H1 (cell line): ENCODE data around the gene CKLF. TPM values are rescaled to one million over a fixed set of nuclear protein-coding genes. Genes with fewer than 3 reads are reported as not detected.

Experiments
- CTCF ChIA-PET: fragments of 300-600 bp; sonication (Branson Sonifier 250); formaldehyde crosslinking; loops from one replicate; lab custom pipeline; 2021; ENCODE audit not compliant: partially characterized antibody; lab: Charles Lee
- POLR2A ChIA-PET: fragments of 300-600 bp; sonication (Branson Sonifier 250); formaldehyde crosslinking; loops from one replicate; lab custom pipeline; 2021; ENCODE audit warnings: inconsistent platforms; ENCODE audit not compliant: partially characterized antibody; lab: Charles Lee
- DNase-seq, 2 experiments: peaks; one replicate each; pipeline versions ENCODE4 v3.0.0 to v3.0.0-alpha.2; 2010 to 2022; ENCODE audit warnings: low spot score in 2 of 2, low read depth in 1 of 2, mixed read lengths in 1 of 2
- FAIRE-seq: peaks from 2 replicates; lab custom pipeline; 2011; peaks lifted over from hg19 to GRCh38; lab: Jason Lieb, UNC
- H2AFZ ChIP-seq: 2 replicates; pipeline ENCODE4 v1.8.1; 2012; ENCODE audit warnings: low read length, inconsistent platforms
- H2AK5ac ChIP-seq: 2 replicates; pipeline ENCODE4 v1.6.1; 2013; ENCODE audit warnings: low read depth, low read length
- H2BK120ac ChIP-seq: replicated peaks from 2 replicates; pipeline ENCODE3; 2013; ENCODE audit warnings: low read depth, low read length, inconsistent platforms
- H2BK12ac ChIP-seq: 2 replicates; pipeline ENCODE4 v1.6.1; 2013; ENCODE audit warnings: low read depth, low read length
- H2BK15ac ChIP-seq: 2 replicates; pipeline ENCODE4 v1.6.1; 2013; ENCODE audit warnings: low read length
- H2BK20ac ChIP-seq: 2 replicates; pipeline ENCODE4 v1.6.1; 2013; ENCODE audit warnings: low read length
- H2BK5ac ChIP-seq: 2 replicates; pipeline ENCODE4 v1.6.1; 2013; ENCODE audit warnings: low read depth, low read length
- H3K14ac ChIP-seq: 2 replicates; pipeline ENCODE4 v1.6.1; 2013; ENCODE audit warnings: inconsistent platforms; ENCODE audit not compliant: insufficient read length
- H3K18ac ChIP-seq: 2 replicates; pipeline ENCODE4 v1.6.1; 2013; ENCODE audit warnings: low read length; ENCODE audit errors: extremely low read depth
- H3K23ac ChIP-seq: 2 replicates; pipeline ENCODE4 v1.6.1; 2013; ENCODE audit warnings: inconsistent platforms; ENCODE audit not compliant: insufficient read length
- H3K23me2 ChIP-seq: 2 replicates; pipeline ENCODE4 v1.6.1; 2013; ENCODE audit warnings: low read depth, low read length
- H3K27ac ChIP-seq: 2 replicates; pipeline ENCODE4 v1.6.1; 2011; ENCODE audit warnings: low read depth, low read length, inconsistent platforms
- H3K27me3 ChIP-seq, 4 experiments: replicated peaks in 1 of 4; 1 replicate in 1 of 4; 2 replicates in 3 of 4; pipeline versions ENCODE4 v1.6.1 to v1.8.1; 2011 to 2013; ENCODE audit warnings: low read length in 3 of 4, mild to moderate bottlenecking in 3 of 4, inconsistent platforms in 2 of 4, mixed read lengths in 2 of 4, moderate library complexity in 1 of 4; ENCODE audit not compliant: control insufficient read depth in 3 of 4, insufficient read depth in 3 of 4; ENCODE audit errors: extremely low read depth in 1 of 4
- H3K36me3 ChIP-seq, 4 experiments: 2 replicates each; pipeline versions ENCODE4 v1.6.1 to v1.8.1; 2011 to 2013; ENCODE audit warnings: mild to moderate bottlenecking in 4 of 4, low read length in 3 of 4, moderate library complexity in 2 of 4, control low read depth in 1 of 4, inconsistent platforms in 1 of 4; ENCODE audit not compliant: insufficient read depth in 4 of 4, control insufficient read depth in 2 of 4
- H3K4ac ChIP-seq: replicated peaks from 2 replicates; pipeline ENCODE3; 2013; ENCODE audit warnings: low read length, low read depth, mixed read lengths, inconsistent platforms; ENCODE audit not compliant: insufficient read length
- H3K4me1 ChIP-seq, 4 experiments: replicated peaks in 1 of 4; 1 replicate in 1 of 4; 2 replicates in 3 of 4; pipeline versions ENCODE4 v1.6.1 to v1.8.1; 2011 to 2013; ENCODE audit warnings: low read length in 3 of 4, inconsistent platforms in 2 of 4, mixed read lengths in 1 of 4; ENCODE audit not compliant: insufficient read depth in 4 of 4, control insufficient read depth in 3 of 4
- H3K4me2 ChIP-seq, 2 experiments: 2 replicates each; pipeline versions ENCODE4 v1.6.1 to v1.8.1; 2011 to 2013; ENCODE audit warnings: low read depth in 2 of 2, low read length in 2 of 2, control low read depth in 1 of 2, inconsistent platforms in 1 of 2, mild to moderate bottlenecking in 1 of 2; ENCODE audit not compliant: insufficient read depth in 1 of 2
- H3K4me3 ChIP-seq, 4 experiments: fragments of 200-600, 300-600 bp in 1 of 4; sonication (generic), shearing (Covaris generic), sonication (Bioruptor Twin) in 1 of 4; 2 replicates each; pipeline versions ENCODE4 v1.5.1 to v1.8.1; 2011 to 2016; ENCODE audit warnings: low read length in 4 of 4, low read depth in 3 of 4, control low read depth in 2 of 4, inconsistent platforms in 2 of 4, mild to moderate bottlenecking in 2 of 4, mixed read lengths in 1 of 4, moderate library complexity in 1 of 4; ENCODE audit not compliant: insufficient read depth in 2 of 4; ENCODE audit errors: extremely low read depth in 1 of 4
- H3K56ac ChIP-seq: replicated peaks from 2 replicates; pipeline ENCODE3; 2013; ENCODE audit warnings: low read depth, mild to moderate bottlenecking, mixed read lengths, low read length, inconsistent platforms; ENCODE audit not compliant: insufficient read length
- H3K79me1 ChIP-seq: 2 replicates; pipeline ENCODE4 v1.6.1; 2013; ENCODE audit warnings: low read depth, low read length, control low read depth
- H3K79me2 ChIP-seq, 2 experiments: 2 replicates each; pipeline versions ENCODE4 v1.6.1 to v1.8.1; 2012 to 2013; ENCODE audit warnings: low read length in 2 of 2, mild to moderate bottlenecking in 2 of 2, inconsistent platforms in 1 of 2; ENCODE audit not compliant: insufficient read depth in 2 of 2, control insufficient read depth in 1 of 2
- H3K9ac ChIP-seq, 4 experiments: replicated peaks in 1 of 4; 1 replicate in 1 of 4; 2 replicates in 3 of 4; pipeline versions ENCODE4 v1.6.1 to v1.8.1; 2011 to 2013; ENCODE audit warnings: low read depth in 3 of 4, low read length in 3 of 4, control low read depth in 2 of 4, mild to moderate bottlenecking in 2 of 4, moderate library complexity in 2 of 4, inconsistent platforms in 1 of 4; ENCODE audit errors: extremely low read depth in 1 of 4
- H3K9me3 ChIP-seq, 2 experiments: 2 replicates each; pipeline versions ENCODE4 v1.6.1 to v1.8.1; 2012 to 2013; ENCODE audit warnings: mild to moderate bottlenecking in 2 of 2, moderate library complexity in 2 of 2, control low read depth in 1 of 2, inconsistent platforms in 1 of 2, low read depth in 1 of 2, low read length in 1 of 2, mixed read lengths in 1 of 2; ENCODE audit not compliant: insufficient read depth in 2 of 2
- H4K20me1 ChIP-seq, 2 experiments: replicated peaks in 1 of 2; 2 replicates each; pipeline versions ENCODE3 to v1.8.1; 2011 to 2013; ENCODE audit warnings: inconsistent platforms in 2 of 2, low read length in 2 of 2, mild to moderate bottlenecking in 1 of 2; ENCODE audit not compliant: insufficient read depth in 2 of 2, control insufficient read depth in 1 of 2
- H4K5ac ChIP-seq: 2 replicates; pipeline ENCODE4 v1.6.1; 2013; ENCODE audit warnings: low read length, low read depth, mixed read lengths, inconsistent platforms; ENCODE audit not compliant: insufficient read length
- H4K8ac ChIP-seq: 2 replicates; pipeline ENCODE4 v1.8.0; 2013; ENCODE audit warnings: mild to moderate bottlenecking, moderate library complexity, low read length, inconsistent platforms; ENCODE audit not compliant: insufficient read depth; ENCODE audit errors: extremely low read depth
- H4K91ac ChIP-seq: replicated peaks from 2 replicates; pipeline ENCODE3; 2013; ENCODE audit warnings: low read length, mixed read lengths, inconsistent platforms; ENCODE audit not compliant: insufficient read length
- ASH2L ChIP-seq: fragments of 200-600, 300-600 bp; sonication (generic); IDR thresholded peaks from one replicate; pipeline ENCODE4 v1.7.1; 2017; ENCODE audit warnings: low read length
- CBX5 ChIP-seq: fragments of 300-800, 300-1000 bp; sonication (generic); IDR thresholded peaks from 2 replicates; pipeline ENCODE4 v1.7.1; 2016; ENCODE audit warnings: antibody characterized with exemption, low read length, low read depth
- CREB1 ChIP-seq: IDR thresholded peaks from 2 replicates; pipeline ENCODE4 v1.6.1; 2012; ENCODE audit warnings: inconsistent platforms
- EGR1 ChIP-seq: IDR thresholded peaks from 2 replicates; pipeline ENCODE4 v1.6.1; 2011; ENCODE audit warnings: low read depth, low read length, borderline replicate concordance
- RAD21 ChIP-seq, 2 experiments: IDR thresholded peaks in 1 of 2; conservative IDR thresholded peaks in 1 of 2; 2 replicates each; pipeline ENCODE4 v1.6.1; 2011; ENCODE audit warnings: low read depth in 2 of 2, low read length in 2 of 2, improper control_type of control experiment in 1 of 2, inconsistent platforms in 1 of 2, mild to moderate bottlenecking in 1 of 2, moderate library complexity in 1 of 2
- RBBP5 ChIP-seq: IDR thresholded peaks from 2 replicates; pipeline ENCODE4 v1.7.1; 2012; ENCODE audit warnings: low read depth, mild to moderate bottlenecking, inconsistent platforms, low read length, moderate library complexity, borderline replicate concordance
- SIN3A ChIP-seq, 2 experiments: IDR thresholded peaks in 1 of 2; conservative IDR thresholded peaks in 1 of 2; 2 replicates each; pipeline ENCODE4 v1.6.1; 2011 to 2012; ENCODE audit warnings: low read length in 2 of 2, improper control_type of control experiment in 1 of 2, low read depth in 1 of 2, mild to moderate bottlenecking in 1 of 2
- TAF1 ChIP-seq: IDR thresholded peaks from 2 replicates; pipeline ENCODE4 v1.6.1; 2011; ENCODE audit warnings: mild to moderate bottlenecking, low read depth, low read length
- WGBS, 2 experiments: shearing (Covaris generic) in 1 of 2; methylation state at CpG; one replicate each; pipeline versions ENCODE4 v1.1.6 to v1.1.7; 2013 to 2015; ENCODE audit warnings: low lambda C conversion rate in 2 of 2, mixed read lengths in 2 of 2, inconsistent platforms in 1 of 2, low coverage in 1 of 2, missing lambda C conversion rate in 1 of 2; ENCODE audit not compliant: insufficient replicate concordance in 2 of 2, insufficient coverage in 1 of 2, insufficient read length in 1 of 2; ENCODE audit errors: extremely low coverage in 1 of 2, missing lambda C conversion rate in 1 of 2; 5-methylcytosine and 5-hydroxymethylcytosine counted together
- polyA plus RNA-seq, 7 experiments: library from polyadenylated mRNA; depleted of rRNA in 3 of 7; stranded (reverse) in 5 of 7; unstranded in 2 of 7; fragments of >200 nt in 5 of 7; fragments of 200-250 nt in 2 of 7; gene quantifications; 1 replicate in 5 of 7; 2 replicates in 1 of 7; 4 replicates in 1 of 7; pipeline versions ENCODE4 v1.2.1 to v1.2.3, GENCODE V29; 2011 to 2013; ENCODE audit warnings: missing spikeins in 2 of 7, mixed read lengths in 2 of 7
- total RNA-seq: library from RNA; stranded (reverse); fragmentation: NEBNext Ultra II Directional; extraction: Animal tissue kit (Norgen Biotek cat#: 25700); gene quantifications from 2 replicates; pipeline ENCODE4 v1.2.1, GENCODE V29; 2021
- TF ChIP-seq, protein P1 (sequence below): IDR thresholded peaks from 2 replicates; pipeline ENCODE4 v1.6.1; 2011; ENCODE audit warnings: low read length, improper control_type of control experiment

Gene CKLF
- total and polyA plus RNA-seq, 2 of the 8 experiments (the other 6 are each of a cell fraction or from before 2014, with no cell fraction given): 21.1 to 63.5 TPM

DNA sequence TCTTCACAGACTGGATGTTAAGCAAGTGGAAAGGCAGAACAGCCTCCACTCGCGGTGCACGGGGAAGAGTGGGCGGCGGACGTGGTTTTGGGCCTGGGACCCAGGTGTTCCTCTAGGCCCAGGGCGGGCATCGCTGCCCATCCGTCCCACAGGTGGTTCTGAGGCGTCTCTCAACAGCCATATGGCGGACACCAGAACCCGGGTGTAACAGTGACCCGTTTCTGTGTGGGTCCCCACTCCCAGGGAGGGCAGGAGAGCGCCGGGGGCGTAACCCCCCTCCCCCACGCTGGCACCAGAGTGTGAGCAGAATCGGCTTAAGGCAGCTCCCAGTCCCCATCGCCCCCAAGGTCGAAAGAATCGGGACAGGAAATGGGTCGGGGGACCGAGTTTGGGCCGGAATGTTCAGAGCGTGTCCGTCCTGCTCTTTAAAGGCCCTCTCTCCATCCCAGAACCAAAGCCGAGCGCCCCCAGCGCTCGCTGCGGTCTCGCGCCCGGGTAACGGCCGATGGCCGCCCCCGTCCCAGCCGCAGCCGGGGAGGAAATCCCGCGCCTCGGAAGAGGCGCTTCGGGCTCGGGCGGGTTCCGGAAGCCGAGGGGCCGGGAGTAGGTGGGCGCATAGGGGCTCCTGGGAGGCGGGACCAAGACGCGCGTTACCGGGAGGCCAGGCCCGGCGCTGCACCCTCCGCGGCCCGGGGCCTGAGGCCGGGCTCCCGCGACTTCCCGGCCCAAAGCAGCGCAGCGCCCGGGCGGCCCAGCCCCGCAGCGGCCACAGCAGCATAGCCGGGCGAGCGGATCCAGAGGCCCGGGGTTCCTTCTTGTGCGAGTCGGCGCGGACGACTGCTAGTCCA is 2.9 kb upstream of the CKLF start, which contains the start of gene TK2:
TSS of gene TK2 (minus strand) at position 839 of the 848 bp plus-strand sequence. CDS start at position 778, 61 bp downstream.
- ChIA-PET CTCF (interaction anchor here (1.0 to 2.1 kb wide), 5 partner anchors 14 to 205 kb away, joined by 3 to 4 read pairs (median 3); no protein-coding TSS in a partner anchor), POLR2A (interaction anchor here (0.7 to 2.8 kb wide), 9 partner anchors 10 to 143 kb away, joined by 3 to 9 read pairs (median 3); partner anchors contain the start of gene CMTM3)
- Histone ChIP-seq H2BK120ac (no peak within 1 kb of the TSS), H4K5ac (peak within 1 kb of the TSS; percentile 87), H3K9ac (peak within 1 kb of the TSS; percentile 76 to 89 (median 84)), H3K4me2 (peak within 1 kb of the TSS; percentile 78 to 90), H4K20me1 (no peaks in the 10 kb centered on the region), H3K9me3 (peaks cover 0 to 4% of the 10 kb centered on the region in 2 experiments; a peak in 1 of 4 replicates), H4K8ac (peak within 1 kb of the TSS; percentile 95), H3K23ac (no peak within 1 kb of the TSS), H2AFZ (peak within 1 kb of the TSS; percentile 48; the same call in 1 of the 2 replicates), H3K27ac (peak within 1 kb of the TSS; percentile 77), H3K18ac (peak within 1 kb of the TSS; percentile 78), H3K27me3 (peaks cover 0 to 21% (median 12%) of the 10 kb centered on the region in 4 experiments; a peak in 6 of 7 replicates), H2BK5ac (peak within 1 kb of the TSS; percentile 83; the same call in 1 of the 2 replicates), H2BK20ac (no peak within 1 kb of the TSS), H3K4me1 (peaks cover 0 to 12% (median 9%) of the 10 kb centered on the region in 4 experiments; a peak in 5 of 7 replicates), H3K36me3 (no peaks in the 10 kb centered on the region), H2BK15ac (peak within 1 kb of the TSS; percentile 61), H3K79me2 (no peaks in the 10 kb centered on the region), H3K4ac (peak within 1 kb of the TSS; percentile 81), H2BK12ac (peak within 1 kb of the TSS; percentile 50; the same call in 1 of the 2 replicates), H2AK5ac (no peak within 1 kb of the TSS), H3K79me1 (no peaks in the 10 kb centered on the region; the same call in 1 of the 2 replicates), H3K23me2 (peaks cover 15% of the 10 kb centered on the region), H4K91ac (no peak within 1 kb of the TSS), H3K14ac (no peak within 1 kb of the TSS), H3K4me3 (peak within 1 kb of the TSS; percentile 49 to 72 (median 60)), H3K56ac (peak within 1 kb of the TSS; percentile 63)
- DNase-seq: peak in 1 of 2 experiments; percentile 80
- WGBS, 2 experiments: 8% methylated on average over 78 of the region's 80 CpGs; no CpG with 5 or more reads in 1 of the 2 experiments
- no peak for FAIRE-seq
- TF ChIP-seq SIN3A (conservative IDR thresholded peaks at IDR 0.05 in 1 of 2, IDR thresholded peaks at IDR 0.05 in 1 of 2; ENCODE audit: low read depth in 1 of 2, low read length in 2 of 2) (0 out of 4 replicates have a peak, but pooled peaks of 1 of the 2 experiments have one; percentile 4), RAD21 (IDR thresholded peaks at IDR 0.05 in 1 of 2, conservative IDR thresholded peaks at IDR 0.05 in 1 of 2; ENCODE audit: low read depth in 2 of 2, low read length in 2 of 2) (no peak), ASH2L (peak; percentile 80), CREB1 (no peak), TAF1 (peak; percentile 65; the same call in 1 of the 2 replicates), EGR1 (peak; percentile 64; the same call in 1 of the 2 replicates), CBX5 (no peak), RBBP5 (peak; percentile 53; the same call in 1 of the 2 replicates)
- TF ChIP-seq, protein P1, sequence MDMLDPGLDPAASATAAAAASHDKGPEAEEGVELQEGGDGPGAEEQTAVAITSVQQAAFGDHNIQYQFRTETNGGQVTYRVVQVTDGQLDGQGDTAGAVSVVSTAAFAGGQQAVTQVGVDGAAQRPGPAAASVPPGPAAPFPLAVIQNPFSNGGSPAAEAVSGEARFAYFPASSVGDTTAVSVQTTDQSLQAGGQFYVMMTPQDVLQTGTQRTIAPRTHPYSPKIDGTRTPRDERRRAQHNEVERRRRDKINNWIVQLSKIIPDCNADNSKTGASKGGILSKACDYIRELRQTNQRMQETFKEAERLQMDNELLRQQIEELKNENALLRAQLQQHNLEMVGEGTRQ: no peak
